Activated B cell treated with CpG ODN at 0.5 μM for 24 hours (primary cell): ENCODE results near the gene FLACC1. TPM values are rescaled to one million over a fixed set of nuclear protein-coding genes. Genes with fewer than 3 reads are reported as not detected.
"Not testable (repeated sequence)": the region's sequence is repeated elsewhere in the genome, so short reads cannot be mapped to it uniquely, and the experiment has no call there.

Experiments used
- ATAC-seq: fragments of 200-7000 bp; cut with Tn5 transposase; one replicate; pipeline ENCODE4 v1.10.0; 2021; ENCODE audit warnings: low read depth, mild to moderate bottlenecking, moderate library complexity
- CTCF ChIA-PET: fragments of 350-600 bp; sonication (Branson Sonifier 250); formaldehyde crosslinking; loops from one replicate; lab custom pipeline; 2021; ENCODE audit warnings: antibody characterized with exemption; lab: Charles Lee
- POLR2A ChIA-PET: fragments of 350-600 bp; sonication (Branson Sonifier 250); formaldehyde crosslinking; loops from one replicate; lab custom pipeline; 2021; ENCODE audit warnings: antibody characterized with exemption; lab: Charles Lee
- DNase-seq: peaks from one replicate; pipeline ENCODE4 v3.0.0; 2022
- H3K27ac Mint-ChIP-seq: one replicate; pipeline ENCODE4 v1.8.0; 2020; ENCODE audit warnings: mixed read lengths
- H3K27me3 Mint-ChIP-seq: one replicate; pipeline ENCODE4 v1.8.0; 2021; ENCODE audit warnings: mixed read lengths
- H3K36me3 Mint-ChIP-seq: one replicate; pipeline ENCODE4 v1.8.0; 2021; ENCODE audit warnings: low read depth, mixed read lengths
- H3K4me1 Mint-ChIP-seq: one replicate; pipeline ENCODE4 v1.8.0; 2021; ENCODE audit warnings: mixed read lengths
- H3K4me3 Mint-ChIP-seq: one replicate; pipeline ENCODE4 v1.8.0; 2020; ENCODE audit warnings: mild to moderate bottlenecking, mixed read lengths
- H3K9me3 Mint-ChIP-seq: one replicate; pipeline ENCODE4 v1.8.0; 2020; ENCODE audit warnings: mixed read lengths
- CTCF ChIP-seq: fragments of 200-600 bp; IDR thresholded peaks from one replicate; pipeline ENCODE4 v1.8.0; 2022; ENCODE audit warnings: antibody characterized with exemption, mild to moderate bottlenecking
- intact Hi-C: fragments of 100-400 bp; cut with micrococcal nuclease; formaldehyde crosslinking; loops from one replicate; pipeline ENCODE4 v1.15.1; 2024
- total RNA-seq: library from RNA; stranded (reverse); gene quantifications from 2 replicates; pipeline ENCODE4 v1.2.3, GENCODE V29; 2022

The FLACC1 gene
- total RNA-seq, 1 donor from 2014 or later = 4.6 TPM

- H3K27me3 Mint-ChIP-seq = no peaks in the 10 kb centered on the region
- ChIA-PET CTCF (no interaction called here), POLR2A (no interaction called here)
- no peak overlapping the region for H3K27ac Mint-ChIP-seq
- H3K4me1 Mint-ChIP-seq = no peaks in the 10 kb centered on the region
- intact Hi-C loops = no loop called here
- no peak overlapping the region for H3K4me3 Mint-ChIP-seq
- peaks cover 6% of the 10 kb centered on the region for H3K9me3 Mint-ChIP-seq
- DNase-seq (no peak), ATAC-seq (no peak)
- H3K36me3 Mint-ChIP-seq = peaks cover 49% of the 10 kb centered on the region
- TF ChIP-seq CTCF = no peak
Observed at GRCh38 chr2:201308914-201309313, 48.2 kb downstream of the FLACC1 start.

- intact Hi-C loops = no loop called here
- CTCF ChIA-PET = no interaction called here
- POLR2A ChIA-PET = no interaction called here
- H3K27ac Mint-ChIP-seq = no peak overlapping the region
- ATAC-seq (no peak), DNase-seq (no peak)
- H3K27me3 Mint-ChIP-seq = no peaks in the 10 kb centered on the region
- no peak for TF ChIP-seq CTCF
- H3K4me1 Mint-ChIP-seq = no peaks in the 10 kb centered on the region
- H3K9me3 Mint-ChIP-seq = peaks cover 8% of the 10 kb centered on the region
- H3K4me3 Mint-ChIP-seq = no peak overlapping the region
- peaks cover 43% of the 10 kb centered on the region for H3K36me3 Mint-ChIP-seq
Observed at GRCh38 chr2:201307876-201308275, 49.3 kb downstream of the FLACC1 start.

- H3K27ac Mint-ChIP-seq, H3K4me1 Mint-ChIP-seq, ATAC-seq, POLR2A ChIA-PET, intact Hi-C loops, DNase-seq, CTCF ChIA-PET, H3K4me3 Mint-ChIP-seq, H3K27me3 Mint-ChIP-seq: not testable (repeated sequence)
- Mint-ChIP-seq H3K9me3 (peaks cover 21% of the 10 kb centered on the region), H3K36me3 (peaks cover 36% of the 10 kb centered on the region)
Observed at GRCh38 chr2:201299929-201300328, 57.2 kb downstream of the FLACC1 start.

- Mint-ChIP-seq H3K36me3 (peaks cover 36% of the 10 kb centered on the region), H3K4me1 (no peaks in the 10 kb centered on the region), H3K4me3 (no peak overlapping the region), H3K27me3 (no peaks in the 10 kb centered on the region), H3K9me3 (peaks cover 19% of the 10 kb centered on the region), H3K27ac (no peak overlapping the region)
- no peak for ATAC-seq
- TF ChIP-seq CTCF = no peak
- POLR2A ChIA-PET = interaction anchor here (0.9 kb wide), 1 partner anchor 12 kb away, joined by 3 read pairs; no protein-coding TSS in a partner anchor
- CTCF ChIA-PET = interaction anchor here (0.6 kb wide), 1 partner anchor 1070 kb away, joined by 3 read pairs; no protein-coding TSS in a partner anchor
- DNase-seq = no peak
- intact Hi-C loops = no loop called here
Observed at GRCh38 chr2:201298462-201299052, 58.6 kb downstream of the FLACC1 start.

- ATAC-seq, H3K27ac Mint-ChIP-seq, intact Hi-C loops, POLR2A ChIA-PET, CTCF ChIA-PET, H3K9me3 Mint-ChIP-seq, H3K4me1 Mint-ChIP-seq, H3K27me3 Mint-ChIP-seq, H3K4me3 Mint-ChIP-seq, DNase-seq: not testable (repeated sequence)
- peaks cover 63% of the 10 kb centered on the region for H3K36me3 Mint-ChIP-seq
Observed at GRCh38 chr2:201290457-201291148, 66.5 kb downstream of the FLACC1 start.

- Mint-ChIP-seq H3K4me1 (peaks cover 2% of the 10 kb centered on the region), H3K27ac (no peak overlapping the region), H3K9me3 (no peaks in the 10 kb centered on the region), H3K36me3 (peaks cover 59% of the 10 kb centered on the region), H3K4me3 (no peak overlapping the region), H3K27me3 (no peaks in the 10 kb centered on the region)
- DNase-seq (no peak), ATAC-seq (no peak)
- intact Hi-C loops = no loop called here
- ChIA-PET CTCF (no interaction called here), POLR2A (no interaction called here)
- TF ChIP-seq CTCF = no peak
Observed at GRCh38 chr2:201285499-201285898, 71.6 kb downstream of the FLACC1 start.
